ENCODE data around the gene RFPL4A.

DNA sequence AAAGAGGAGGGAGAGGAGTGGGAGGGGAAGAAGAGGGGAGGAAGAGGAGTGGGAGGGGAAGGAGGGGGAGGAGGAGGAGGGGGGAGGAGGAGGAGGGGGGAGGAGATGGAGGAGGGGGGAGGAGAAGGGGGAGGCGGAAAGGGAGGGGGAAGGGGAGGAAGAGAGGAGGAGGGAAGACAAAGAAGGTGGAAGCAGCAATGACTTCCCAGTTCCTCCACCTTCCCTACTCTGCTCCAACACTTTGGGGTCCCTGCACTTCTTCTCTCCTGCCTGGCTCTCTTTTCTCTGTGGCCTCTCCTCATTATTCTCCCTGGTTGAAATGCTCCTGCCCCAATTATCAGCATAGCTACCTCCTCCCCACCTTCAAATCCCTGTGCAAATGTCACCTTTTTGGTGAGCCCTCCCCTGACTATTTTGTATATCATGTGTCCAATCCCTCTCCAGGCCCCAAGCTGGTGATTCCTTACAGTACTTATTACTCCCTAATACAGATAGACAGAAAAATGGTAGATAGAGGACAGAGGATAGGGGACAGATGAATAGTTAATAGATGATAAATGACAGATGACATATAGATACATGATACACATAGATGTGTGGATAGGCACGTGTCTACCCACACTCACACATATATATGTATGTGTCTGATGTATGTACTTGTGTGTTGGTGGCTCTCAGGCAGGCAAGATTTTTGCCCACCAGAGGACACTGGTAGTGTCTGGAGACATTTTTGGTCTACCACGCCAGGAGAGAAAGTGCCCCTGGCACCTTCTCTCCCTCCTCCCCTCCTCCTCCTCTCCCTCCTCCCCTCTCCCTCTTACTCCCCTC, 45.9 kb upstream of the RFPL4A start:
- TF ChIP-seq, protein P1, sequence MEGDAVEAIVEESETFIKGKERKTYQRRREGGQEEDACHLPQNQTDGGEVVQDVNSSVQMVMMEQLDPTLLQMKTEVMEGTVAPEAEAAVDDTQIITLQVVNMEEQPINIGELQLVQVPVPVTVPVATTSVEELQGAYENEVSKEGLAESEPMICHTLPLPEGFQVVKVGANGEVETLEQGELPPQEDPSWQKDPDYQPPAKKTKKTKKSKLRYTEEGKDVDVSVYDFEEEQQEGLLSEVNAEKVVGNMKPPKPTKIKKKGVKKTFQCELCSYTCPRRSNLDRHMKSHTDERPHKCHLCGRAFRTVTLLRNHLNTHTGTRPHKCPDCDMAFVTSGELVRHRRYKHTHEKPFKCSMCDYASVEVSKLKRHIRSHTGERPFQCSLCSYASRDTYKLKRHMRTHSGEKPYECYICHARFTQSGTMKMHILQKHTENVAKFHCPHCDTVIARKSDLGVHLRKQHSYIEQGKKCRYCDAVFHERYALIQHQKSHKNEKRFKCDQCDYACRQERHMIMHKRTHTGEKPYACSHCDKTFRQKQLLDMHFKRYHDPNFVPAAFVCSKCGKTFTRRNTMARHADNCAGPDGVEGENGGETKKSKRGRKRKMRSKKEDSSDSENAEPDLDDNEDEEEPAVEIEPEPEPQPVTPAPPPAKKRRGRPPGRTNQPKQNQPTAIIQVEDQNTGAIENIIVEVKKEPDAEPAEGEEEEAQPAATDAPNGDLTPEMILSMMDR (IDR thresholded peaks at IDR 0.05; ENCODE audit: low read length) = no peak
- TF ChIP-seq EZH2 (optimal IDR thresholded peaks at IDR 0.05; ENCODE audit: low read depth, low read length) = no peak

Measured in MM.1S (cell line).